Measurements from ENCODE around the gene IL15RA.

DNA sequence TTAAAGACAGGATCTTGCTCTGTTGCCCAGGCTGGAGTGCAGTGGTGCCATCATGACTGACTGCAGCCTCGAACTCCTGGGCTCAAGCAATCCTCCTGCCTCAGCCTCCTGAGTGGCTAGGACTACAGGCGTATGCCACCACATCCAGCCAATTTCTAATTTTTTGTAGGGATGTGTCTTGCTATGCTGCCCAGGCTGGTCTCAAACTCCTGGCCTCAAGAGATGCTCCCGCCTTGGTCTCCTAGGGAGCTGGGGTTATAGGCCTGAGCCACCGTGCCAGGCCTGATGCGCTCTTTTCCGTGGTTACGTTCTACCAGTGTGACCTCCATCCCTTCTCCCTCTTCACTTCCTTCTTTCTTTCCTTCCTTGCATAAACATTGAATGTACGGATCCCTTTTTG lies 34.2 kb upstream of the IL15RA start:
- TF ChIP-seq, protein P1, sequence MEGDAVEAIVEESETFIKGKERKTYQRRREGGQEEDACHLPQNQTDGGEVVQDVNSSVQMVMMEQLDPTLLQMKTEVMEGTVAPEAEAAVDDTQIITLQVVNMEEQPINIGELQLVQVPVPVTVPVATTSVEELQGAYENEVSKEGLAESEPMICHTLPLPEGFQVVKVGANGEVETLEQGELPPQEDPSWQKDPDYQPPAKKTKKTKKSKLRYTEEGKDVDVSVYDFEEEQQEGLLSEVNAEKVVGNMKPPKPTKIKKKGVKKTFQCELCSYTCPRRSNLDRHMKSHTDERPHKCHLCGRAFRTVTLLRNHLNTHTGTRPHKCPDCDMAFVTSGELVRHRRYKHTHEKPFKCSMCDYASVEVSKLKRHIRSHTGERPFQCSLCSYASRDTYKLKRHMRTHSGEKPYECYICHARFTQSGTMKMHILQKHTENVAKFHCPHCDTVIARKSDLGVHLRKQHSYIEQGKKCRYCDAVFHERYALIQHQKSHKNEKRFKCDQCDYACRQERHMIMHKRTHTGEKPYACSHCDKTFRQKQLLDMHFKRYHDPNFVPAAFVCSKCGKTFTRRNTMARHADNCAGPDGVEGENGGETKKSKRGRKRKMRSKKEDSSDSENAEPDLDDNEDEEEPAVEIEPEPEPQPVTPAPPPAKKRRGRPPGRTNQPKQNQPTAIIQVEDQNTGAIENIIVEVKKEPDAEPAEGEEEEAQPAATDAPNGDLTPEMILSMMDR (IDR thresholded peaks at IDR 0.05 in 4 of 5, conservative IDR thresholded peaks at IDR 0.05 in 1 of 5), result no peak
- no peak for TF ChIP-seq POLR2A (IDR thresholded peaks at IDR 0.05)
